Caco-2 (cell line): ENCODE results near the gene PRLR. TPM values are rescaled to one million over a fixed set of nuclear protein-coding genes. Genes with fewer than 3 reads are reported as not detected.

Source experiments
- BruUV-seq: library from RNA; stranded (reverse); fragments of 400-500 nt; replicated peaks from 2 replicates; lab custom pipeline; 2021; lab: Mats Ljungman, UMichigan
- CTCF ChIA-PET: fragments of 300-600 bp; sonication (Branson Sonifier 250); formaldehyde crosslinking; loops from one replicate; lab custom pipeline; 2022; ENCODE audit warnings: antibody characterized with exemption; lab: Charles Lee
- POLR2A ChIA-PET: fragments of 300-600 bp; sonication (Branson Sonifier 250); formaldehyde crosslinking; loops from one replicate; lab custom pipeline; 2022; ENCODE audit warnings: antibody characterized with exemption; lab: Charles Lee
- DNase-seq, 2 experiments: peaks; one replicate each; pipeline versions ENCODE4 v3.0.0 to v3.0.0-alpha.2; 2020 to 2022
- H3K27me3 ChIP-seq: replicated peaks from 2 replicates; pipeline ENCODE4 v1.6.0; 2011; ENCODE audit warnings: low read length; ENCODE audit not compliant: control insufficient read depth, insufficient read depth
- H3K36me3 ChIP-seq: 2 replicates; pipeline ENCODE4 v1.5.1; 2011; ENCODE audit warnings: low read length; ENCODE audit not compliant: control insufficient read depth, insufficient read depth
- H3K4me1 ChIP-seq: fragments of 250-450 bp; sonication (Bioruptor Pico); 2 replicates; pipeline ENCODE4 v1.5.1; 2020; ENCODE audit warnings: mild to moderate bottlenecking
- H3K4me3 ChIP-seq: 2 replicates; pipeline ENCODE4 v1.5.1; 2011; ENCODE audit warnings: low read depth, mild to moderate bottlenecking, control low read depth, low read length
- H3K9me3 ChIP-seq: fragments of 250-450 bp; sonication (Bioruptor Pico); 2 replicates; pipeline ENCODE4 v1.5.1; 2020; ENCODE audit warnings: mild to moderate bottlenecking, moderate library complexity
- H3K27ac Mint-ChIP-seq: one replicate; pipeline ENCODE4 v1.8.0; 2022; ENCODE audit warnings: mixed read lengths; ENCODE audit not compliant: unreplicated experiment
- H3K27me3 Mint-ChIP-seq: one replicate; pipeline ENCODE4 v1.8.0; 2022; ENCODE audit warnings: mixed read lengths; ENCODE audit not compliant: insufficient read depth, unreplicated experiment
- H3K36me3 Mint-ChIP-seq: one replicate; pipeline ENCODE4 v1.8.0; 2022; ENCODE audit warnings: mild to moderate bottlenecking, mixed read lengths; ENCODE audit not compliant: insufficient read depth, unreplicated experiment
- H3K4me1 Mint-ChIP-seq: one replicate; pipeline ENCODE4 v1.8.0; 2022; ENCODE audit warnings: low read depth, mixed read lengths; ENCODE audit not compliant: unreplicated experiment
- H3K4me3 Mint-ChIP-seq: one replicate; pipeline ENCODE4 v1.8.0; 2022; ENCODE audit warnings: mild to moderate bottlenecking, moderate library complexity, mixed read lengths; ENCODE audit not compliant: unreplicated experiment
- H3K9me3 Mint-ChIP-seq: one replicate; pipeline ENCODE4 v1.8.0; 2022; ENCODE audit warnings: mixed read lengths; ENCODE audit not compliant: unreplicated experiment
- intact Hi-C: fragments of 100-400 bp; cut with micrococcal nuclease; formaldehyde crosslinking; loops from one replicate; pipeline ENCODE4 v1.10.0; 2022; ENCODE audit not compliant: unreplicated experiment
- total RNA-seq: library from RNA; stranded (reverse); gene quantifications from 2 replicates; pipeline ENCODE4 v1.2.3, GENCODE V29; 2022
- TF ChIP-seq, protein P1 (sequence below), 2 experiments: fragments of 200-600 bp in 1 of 2; IDR thresholded peaks; 1 replicate in 1 of 2; 2 replicates in 1 of 2; pipeline versions ENCODE4 v1.5.1 to v1.8.0; 2011 to 2022; ENCODE audit warnings: antibody characterized with exemption in 1 of 2, control low read depth in 1 of 2, inconsistent platforms in 1 of 2, low read depth in 1 of 2, low read length in 1 of 2, mild to moderate bottlenecking in 1 of 2, moderate library complexity in 1 of 2; ENCODE audit not compliant: insufficient read depth in 1 of 2, severe bottlenecking in 1 of 2, unreplicated experiment in 1 of 2

PRLR gene
- total RNA-seq, 1 experiment from 2014 or later: 2.3 TPM

GRCh38 chr5:35101016-35101415 is 129.3 kb downstream of the PRLR start:
- CTCF ChIA-PET: no interaction called here

DNA sequence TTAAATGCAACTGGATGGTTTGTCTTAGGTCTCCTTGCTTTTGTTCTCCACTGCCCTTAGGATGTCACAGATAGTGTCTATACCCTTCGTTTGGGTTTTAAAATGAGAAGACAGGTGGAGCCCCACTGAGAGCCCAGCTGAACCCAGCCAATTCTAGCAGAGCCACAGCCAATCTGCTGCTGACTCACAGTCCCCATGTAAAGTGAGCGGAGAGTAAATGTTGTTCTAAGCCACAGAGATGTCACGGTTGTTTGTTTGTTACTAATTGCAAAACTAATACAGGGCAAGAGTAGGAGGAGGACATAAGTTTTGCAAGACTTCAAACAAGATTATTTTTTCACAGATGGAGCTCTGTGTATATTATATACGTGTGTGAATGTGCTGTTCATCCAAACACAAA is 132.1 kb downstream of the PRLR start:
- TF ChIP-seq, protein P1, sequence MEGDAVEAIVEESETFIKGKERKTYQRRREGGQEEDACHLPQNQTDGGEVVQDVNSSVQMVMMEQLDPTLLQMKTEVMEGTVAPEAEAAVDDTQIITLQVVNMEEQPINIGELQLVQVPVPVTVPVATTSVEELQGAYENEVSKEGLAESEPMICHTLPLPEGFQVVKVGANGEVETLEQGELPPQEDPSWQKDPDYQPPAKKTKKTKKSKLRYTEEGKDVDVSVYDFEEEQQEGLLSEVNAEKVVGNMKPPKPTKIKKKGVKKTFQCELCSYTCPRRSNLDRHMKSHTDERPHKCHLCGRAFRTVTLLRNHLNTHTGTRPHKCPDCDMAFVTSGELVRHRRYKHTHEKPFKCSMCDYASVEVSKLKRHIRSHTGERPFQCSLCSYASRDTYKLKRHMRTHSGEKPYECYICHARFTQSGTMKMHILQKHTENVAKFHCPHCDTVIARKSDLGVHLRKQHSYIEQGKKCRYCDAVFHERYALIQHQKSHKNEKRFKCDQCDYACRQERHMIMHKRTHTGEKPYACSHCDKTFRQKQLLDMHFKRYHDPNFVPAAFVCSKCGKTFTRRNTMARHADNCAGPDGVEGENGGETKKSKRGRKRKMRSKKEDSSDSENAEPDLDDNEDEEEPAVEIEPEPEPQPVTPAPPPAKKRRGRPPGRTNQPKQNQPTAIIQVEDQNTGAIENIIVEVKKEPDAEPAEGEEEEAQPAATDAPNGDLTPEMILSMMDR (IDR thresholded peaks at IDR 0.05; ENCODE audit: insufficient read depth in 1 of 2, low read depth in 1 of 2, low read length in 1 of 2, severe bottlenecking in 1 of 2, unreplicated experiment in 1 of 2): no peak
- DNase-seq: no peak
- H3K36me3 ChIP-seq: no peaks in the 10 kb centered on the region
- no peaks in the 10 kb centered on the region for H3K9me3 Mint-ChIP-seq
- POLR2A ChIA-PET: no interaction called here
- no peak overlapping the region for H3K4me3 Mint-ChIP-seq
- no TSS peak for BruUV-seq
- CTCF ChIA-PET: no interaction called here
- no peaks in the 10 kb centered on the region for H3K27me3 ChIP-seq
- intact Hi-C loops: no loop called here
- no peak overlapping the region for H3K27ac Mint-ChIP-seq
- no peaks in the 10 kb centered on the region for H3K4me1 ChIP-seq
- H3K36me3 Mint-ChIP-seq: no peaks in the 10 kb centered on the region
- no peaks in the 10 kb centered on the region for H3K9me3 ChIP-seq
- H3K4me1 Mint-ChIP-seq: no peaks in the 10 kb centered on the region
- H3K4me3 ChIP-seq: no peak overlapping the region
- H3K27me3 Mint-ChIP-seq: no peaks in the 10 kb centered on the region

More at GRCh38 chr5:35101016-35101415, 129.3 kb downstream of the PRLR start:
- no TSS peak for BruUV-seq
- intact Hi-C loops: no loop called here
- POLR2A ChIA-PET: no interaction called here
- H3K4me1 Mint-ChIP-seq: no peaks in the 10 kb centered on the region
- TF ChIP-seq, protein P1 (IDR thresholded peaks at IDR 0.05; ENCODE audit: insufficient read depth in 1 of 2, low read depth in 1 of 2, low read length in 1 of 2, severe bottlenecking in 1 of 2, unreplicated experiment in 1 of 2): no peak
- H3K4me1 ChIP-seq: no peaks in the 10 kb centered on the region
- no peak overlapping the region for H3K4me3 ChIP-seq
- H3K4me3 Mint-ChIP-seq: no peak overlapping the region
- no peak for DNase-seq
- no peaks in the 10 kb centered on the region for H3K36me3 Mint-ChIP-seq
- H3K9me3 Mint-ChIP-seq: no peaks in the 10 kb centered on the region
- H3K27ac Mint-ChIP-seq: no peak overlapping the region
- no peaks in the 10 kb centered on the region for H3K36me3 ChIP-seq
- H3K27me3 Mint-ChIP-seq: no peaks in the 10 kb centered on the region
- no peaks in the 10 kb centered on the region for H3K27me3 ChIP-seq
- no peaks in the 10 kb centered on the region for H3K9me3 ChIP-seq

GRCh38 chr5:35096932-35097331 is 133.4 kb downstream of the PRLR start:
- peaks cover 5% of the 10 kb centered on the region for H3K36me3 Mint-ChIP-seq
- POLR2A ChIA-PET: no interaction called here
- CTCF ChIA-PET: no interaction called here
- H3K9me3 Mint-ChIP-seq: no peaks in the 10 kb centered on the region
- no peak overlapping the region for H3K27ac Mint-ChIP-seq
- DNase-seq: no peak
- no peaks in the 10 kb centered on the region for H3K27me3 Mint-ChIP-seq
- H3K4me3 Mint-ChIP-seq: no peak overlapping the region
- Histone ChIP-seq H3K4me1 (no peaks in the 10 kb centered on the region), H3K9me3 (no peaks in the 10 kb centered on the region), H3K27me3 (no peaks in the 10 kb centered on the region), H3K4me3 (no peak overlapping the region), H3K36me3 (no peaks in the 10 kb centered on the region)
- TF ChIP-seq, protein P1 (IDR thresholded peaks at IDR 0.05; ENCODE audit: insufficient read depth in 1 of 2, low read depth in 1 of 2, low read length in 1 of 2, severe bottlenecking in 1 of 2, unreplicated experiment in 1 of 2): no peak
- intact Hi-C loops: no loop called here
- no TSS peak for BruUV-seq
- no peaks in the 10 kb centered on the region for H3K4me1 Mint-ChIP-seq
